MM.1S (cell line): Measurements from ENCODE around the gene PIGP.
A peak's percentile ranks its signal among the peaks of the same experiment; 100 is the strongest.

ENCODE experiments used
- DNase-seq: peaks from one replicate; pipeline ENCODE4 v3.0.0-alpha.2; 2015
- H2AFZ ChIP-seq: fragments of 300-600 bp; sonication (generic); 2 replicates; pipeline ENCODE4 v1.6.0; 2016; ENCODE audit warnings: antibody characterized with exemption, low read length
- H3F3A ChIP-seq: fragments of 300-600 bp; sonication (generic); 2 replicates; pipeline ENCODE4 v1.6.1; 2016; ENCODE audit warnings: mild to moderate bottlenecking, antibody characterized with exemption, low read length, moderate library complexity, mixed read lengths; ENCODE audit not compliant: insufficient read depth
- H3K27ac ChIP-seq: fragments of 300-600 bp; sonication (generic); 2 replicates; pipeline ENCODE4 v1.5.1; 2016; ENCODE audit warnings: mild to moderate bottlenecking, low read length
- H3K27me3 ChIP-seq: fragments of 300-600 bp; sonication (generic); replicated peaks from 2 replicates; pipeline ENCODE4 v1.6.0; 2016; ENCODE audit warnings: low read length; ENCODE audit not compliant: insufficient read depth
- H3K36me3 ChIP-seq: fragments of 300-600 bp; sonication (generic); replicated peaks from 2 replicates; pipeline ENCODE4 v1.6.1; 2016; ENCODE audit warnings: mild to moderate bottlenecking, low read length, mixed read lengths; ENCODE audit not compliant: insufficient read depth
- H3K4me1 ChIP-seq: fragments of 300-600 bp; sonication (generic); 2 replicates; pipeline ENCODE4 v1.6.1; 2016; ENCODE audit warnings: low read length, mixed read lengths
- H3K4me2 ChIP-seq: fragments of 300-600 bp; sonication (generic); 2 replicates; pipeline ENCODE4 v1.6.0; 2016; ENCODE audit warnings: low read depth, low read length
- H3K4me3 ChIP-seq: fragments of 300-600 bp; sonication (generic); 2 replicates; pipeline ENCODE4 v1.5.1; 2016; ENCODE audit warnings: low read length, mixed read lengths
- H3K79me2 ChIP-seq: fragments of 300-600 bp; sonication (generic); 2 replicates; pipeline ENCODE4 v1.6.1; 2016; ENCODE audit warnings: mixed run types, low read length, mixed read lengths
- H3K9ac ChIP-seq: fragments of 300-600 bp; sonication (generic); 2 replicates; pipeline ENCODE4 v1.6.1; 2016; ENCODE audit warnings: low read length, mixed read lengths
- H3K9me2 ChIP-seq: fragments of 300-600 bp; sonication (generic); replicated peaks from 2 replicates; pipeline ENCODE4 v1.6.1; 2016; ENCODE audit warnings: mild to moderate bottlenecking, low read length, mixed read lengths; ENCODE audit not compliant: insufficient read depth
- H3K9me3 ChIP-seq: fragments of 300-600 bp; sonication (generic); replicated peaks from 2 replicates; pipeline ENCODE4 v1.6.1; 2016; ENCODE audit warnings: mild to moderate bottlenecking, low read length, mixed read lengths; ENCODE audit not compliant: insufficient read depth
- H4K20me1 ChIP-seq: fragments of 300-600 bp; sonication (generic); 2 replicates; pipeline ENCODE4 v1.6.1; 2016; ENCODE audit warnings: mild to moderate bottlenecking, low read length, moderate library complexity, mixed read lengths; ENCODE audit not compliant: insufficient read depth
- EZH2 ChIP-seq: fragments of 300-600 bp; sonication (generic); optimal IDR thresholded peaks from 2 replicates; pipeline ENCODE3; 2017; ENCODE audit warnings: low read depth, mild to moderate bottlenecking, antibody characterized with exemption, low read length, mixed read lengths
- EZH2phosphoT487 ChIP-seq: fragments of 300-600 bp; sonication (generic); IDR thresholded peaks from 2 replicates; pipeline ENCODE4 v1.6.1; 2018; ENCODE audit warnings: antibody characterized with exemption, low read length
- TF ChIP-seq, protein P1 (sequence below): fragments of 300-600 bp; sonication (generic); IDR thresholded peaks from 2 replicates; pipeline ENCODE4 v1.5.1; 2016; ENCODE audit warnings: antibody characterized with exemption, low read length, mixed read lengths

PIGP gene

GRCh38 chr21:37076087-37076850 lies 3.4 kb upstream of the PIGP start:
- H3K4me1 ChIP-seq, result peaks cover 13% of the 10 kb centered on the region
- peaks cover 66% of the 10 kb centered on the region for H3K79me2 ChIP-seq
- no peak overlapping the region for H3K27ac ChIP-seq
- no peak overlapping the region for H3K4me3 ChIP-seq
- H3K9ac ChIP-seq, result no peak overlapping the region
- H2AFZ ChIP-seq, result no peak overlapping the region
- no peaks in the 10 kb centered on the region for H3K9me2 ChIP-seq
- H3F3A ChIP-seq, result no peaks in the 10 kb centered on the region
- H3K9me3 ChIP-seq, result no peaks in the 10 kb centered on the region
- H3K4me2 ChIP-seq, result no peak overlapping the region
- no peaks in the 10 kb centered on the region for H3K27me3 ChIP-seq
- no peaks in the 10 kb centered on the region for H3K36me3 ChIP-seq
- DNase-seq, result no peak
- TF ChIP-seq, protein P1, sequence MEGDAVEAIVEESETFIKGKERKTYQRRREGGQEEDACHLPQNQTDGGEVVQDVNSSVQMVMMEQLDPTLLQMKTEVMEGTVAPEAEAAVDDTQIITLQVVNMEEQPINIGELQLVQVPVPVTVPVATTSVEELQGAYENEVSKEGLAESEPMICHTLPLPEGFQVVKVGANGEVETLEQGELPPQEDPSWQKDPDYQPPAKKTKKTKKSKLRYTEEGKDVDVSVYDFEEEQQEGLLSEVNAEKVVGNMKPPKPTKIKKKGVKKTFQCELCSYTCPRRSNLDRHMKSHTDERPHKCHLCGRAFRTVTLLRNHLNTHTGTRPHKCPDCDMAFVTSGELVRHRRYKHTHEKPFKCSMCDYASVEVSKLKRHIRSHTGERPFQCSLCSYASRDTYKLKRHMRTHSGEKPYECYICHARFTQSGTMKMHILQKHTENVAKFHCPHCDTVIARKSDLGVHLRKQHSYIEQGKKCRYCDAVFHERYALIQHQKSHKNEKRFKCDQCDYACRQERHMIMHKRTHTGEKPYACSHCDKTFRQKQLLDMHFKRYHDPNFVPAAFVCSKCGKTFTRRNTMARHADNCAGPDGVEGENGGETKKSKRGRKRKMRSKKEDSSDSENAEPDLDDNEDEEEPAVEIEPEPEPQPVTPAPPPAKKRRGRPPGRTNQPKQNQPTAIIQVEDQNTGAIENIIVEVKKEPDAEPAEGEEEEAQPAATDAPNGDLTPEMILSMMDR, result no peak
- no peak for TF ChIP-seq EZH2
- TF ChIP-seq EZH2phosphoT487, result no peak
- H4K20me1 ChIP-seq, result no peaks in the 10 kb centered on the region

DNA sequence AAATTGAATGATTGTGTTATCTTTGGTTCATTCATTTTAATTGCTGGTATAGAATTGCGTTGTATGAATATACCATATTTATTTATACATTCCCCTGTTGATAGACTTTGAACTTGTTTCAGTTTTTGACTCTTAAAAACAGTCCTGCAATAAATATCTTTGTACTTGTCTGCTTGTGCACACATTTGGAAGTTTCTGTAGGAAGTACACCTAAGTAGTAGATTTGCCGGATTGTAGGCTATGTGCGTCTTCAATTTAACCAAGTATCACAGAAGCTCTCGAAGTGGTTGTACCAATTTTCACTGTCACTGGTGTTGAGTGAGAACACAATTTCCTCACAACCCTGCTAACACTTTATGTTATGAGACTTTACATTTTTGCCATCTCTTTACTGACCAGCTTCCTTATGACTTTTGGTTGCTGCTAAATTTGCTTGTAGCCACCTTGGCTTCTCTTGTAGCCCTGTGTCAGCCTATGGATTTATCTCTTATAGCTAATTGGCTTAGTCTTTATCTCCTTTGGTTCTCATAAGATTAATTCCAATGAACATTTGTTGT lies 2.4 kb upstream of the PIGP start:
- Histone ChIP-seq H3K9me2 (no peaks in the 10 kb centered on the region), H3K36me3 (no peaks in the 10 kb centered on the region), H3F3A (no peaks in the 10 kb centered on the region), H3K27ac (no peak overlapping the region), H3K79me2 (peaks cover 59% of the 10 kb centered on the region), H3K4me2 (no peak overlapping the region), H4K20me1 (no peaks in the 10 kb centered on the region), H3K4me3 (no peak overlapping the region), H3K9ac (no peak overlapping the region), H3K4me1 (peaks cover 13% of the 10 kb centered on the region), H2AFZ (no peak overlapping the region), H3K9me3 (no peaks in the 10 kb centered on the region), H3K27me3 (no peaks in the 10 kb centered on the region)
- no peak for DNase-seq
- TF ChIP-seq, protein P1, result no peak
- TF ChIP-seq EZH2, result no peak
- TF ChIP-seq EZH2phosphoT487, result no peak

GRCh38 chr21:37074546-37074945 lies 1.7 kb upstream of the PIGP start:
- no peaks in the 10 kb centered on the region for H3K9me3 ChIP-seq
- no peak overlapping the region for H2AFZ ChIP-seq
- no peaks in the 10 kb centered on the region for H4K20me1 ChIP-seq
- H3K9me2 ChIP-seq, result no peaks in the 10 kb centered on the region
- no peaks in the 10 kb centered on the region for H3F3A ChIP-seq
- H3K4me3 ChIP-seq, result peak overlapping the region; percentile 84
- H3K9ac ChIP-seq, result no peak overlapping the region
- H3K79me2 ChIP-seq, result peaks cover 53% of the 10 kb centered on the region
- no peaks in the 10 kb centered on the region for H3K36me3 ChIP-seq
- peak overlapping the region; percentile 91 for H3K4me2 ChIP-seq
- no peak overlapping the region for H3K27ac ChIP-seq
- H3K4me1 ChIP-seq, result peaks cover 13% of the 10 kb centered on the region
- no peaks in the 10 kb centered on the region for H3K27me3 ChIP-seq
- TF ChIP-seq, protein P1, result no peak
- no peak for TF ChIP-seq EZH2phosphoT487
- TF ChIP-seq EZH2, result no peak
- no peak for DNase-seq
